GM23338 (cell line): ENCODE results near the gene DOCK1. TPM values are rescaled to one million over a fixed set of nuclear protein-coding genes. Genes with fewer than 3 reads are reported as not detected.

Source experiments
- ATAC-seq: fragments of 200-7000 bp; cut with Tn5 transposase; 3 replicates; pipeline ENCODE4 v1.9.1; 2020
- DNase-seq: peaks from one replicate; pipeline ENCODE4 v3.0.0-alpha.2; 2015; ENCODE audit warnings: low spot score
- H2AFZ ChIP-seq: fragments of 200-600 bp; sonication (generic); 2 replicates; pipeline ENCODE4 v1.8.0; 2016; ENCODE audit warnings: antibody characterized with exemption, mild to moderate bottlenecking, moderate library complexity
- H3F3A ChIP-seq: fragments of 200-600 bp; sonication (generic); replicated peaks from 2 replicates; pipeline ENCODE4 v1.8.0; 2017; ENCODE audit warnings: antibody characterized with exemption, mixed run types, low read depth
- H3K27ac ChIP-seq: fragments of 200-600 bp; sonication (generic); 2 replicates; pipeline ENCODE4 v1.6.1; 2016; ENCODE audit warnings: low read depth
- H3K27me3 ChIP-seq: fragments of 200-600 bp; sonication (generic); 2 replicates; pipeline ENCODE4 v1.8.0; 2016; ENCODE audit warnings: mild to moderate bottlenecking, mixed run types, moderate library complexity; ENCODE audit not compliant: insufficient read depth
- H3K36me3 ChIP-seq: fragments of 200-600 bp; sonication (generic); 2 replicates; pipeline ENCODE4 v1.8.0; 2016; ENCODE audit warnings: mild to moderate bottlenecking; ENCODE audit not compliant: insufficient read depth
- H3K4me1 ChIP-seq: fragments of 200-600 bp; sonication (generic); 2 replicates; pipeline ENCODE4 v1.8.0; 2016; ENCODE audit warnings: mild to moderate bottlenecking, moderate library complexity; ENCODE audit not compliant: insufficient read depth
- H3K4me2 ChIP-seq: fragments of 200-600 bp; sonication (generic); 2 replicates; pipeline ENCODE4 v1.7.1; 2017; ENCODE audit warnings: mixed run types
- H3K4me3 ChIP-seq: fragments of 200-600 bp; sonication (generic); 2 replicates; pipeline ENCODE4 v1.6.1; 2016; ENCODE audit warnings: mixed run types
- H3K79me2 ChIP-seq: fragments of 200-600 bp; sonication (generic); replicated peaks from 2 replicates; pipeline ENCODE4 v1.8.0; 2017; ENCODE audit warnings: mild to moderate bottlenecking; ENCODE audit not compliant: insufficient read depth
- H3K9me2 ChIP-seq: fragments of 200-600 bp; sonication (generic); 2 replicates; pipeline ENCODE4 v1.8.0; 2017; ENCODE audit not compliant: insufficient read depth
- H4K20me1 ChIP-seq: fragments of 200-600 bp; sonication (generic); replicated peaks from 2 replicates; pipeline ENCODE4 v1.8.0; 2017; ENCODE audit warnings: mild to moderate bottlenecking; ENCODE audit not compliant: insufficient read depth
- H3K27ac Mint-ChIP-seq: 2 replicates; pipeline ENCODE4 v1.8.0; 2020; ENCODE audit warnings: inconsistent platforms, mild to moderate bottlenecking, moderate library complexity, mixed read lengths
- H3K27me3 Mint-ChIP-seq: 3 replicates; pipeline ENCODE4 v1.8.0; 2022; ENCODE audit warnings: low read depth, mild to moderate bottlenecking, moderate library complexity, mixed read lengths, inconsistent platforms; ENCODE audit not compliant: insufficient read depth, poor library complexity
- H3K36me3 Mint-ChIP-seq: 3 replicates; pipeline ENCODE4 v1.8.0; 2021; ENCODE audit warnings: low read depth, mild to moderate bottlenecking, inconsistent platforms, moderate library complexity, mixed read lengths
- H3K4me1 Mint-ChIP-seq: 3 replicates; pipeline ENCODE4 v1.8.0; 2020; ENCODE audit warnings: mild to moderate bottlenecking, inconsistent platforms, mixed read lengths
- H3K4me3 Mint-ChIP-seq: 3 replicates; pipeline ENCODE4 v1.8.0; 2021; ENCODE audit warnings: moderate library complexity, mild to moderate bottlenecking, inconsistent platforms, mixed read lengths
- H3K9me3 Mint-ChIP-seq: 3 replicates; pipeline ENCODE4 v1.8.0; 2020; ENCODE audit warnings: moderate library complexity, mild to moderate bottlenecking, inconsistent platforms, mixed read lengths
- CREB1 ChIP-seq: fragments of 250-450 bp; sonication (Bioruptor Pico); IDR thresholded peaks from 2 replicates; pipeline ENCODE4 v1.5.0; 2020; ENCODE audit warnings: low read depth, mild to moderate bottlenecking, moderate library complexity
- CTCF ChIP-seq, 2 experiments: fragments of 200-600 bp in 1 of 2; sonication (generic) in 1 of 2; conservative IDR thresholded peaks; 2 replicates each; pipeline versions ENCODE4 v1.5.1 to v1.6.1; 2016 to 2017; ENCODE audit warnings: antibody characterized with exemption in 2 of 2, low read depth in 2 of 2, mild to moderate bottlenecking in 2 of 2, moderate library complexity in 1 of 2
- ETS1 ChIP-seq: IDR thresholded peaks from 2 replicates; pipeline ENCODE4 v1.6.1; 2016; ENCODE audit warnings: antibody characterized with exemption
- EZH2 ChIP-seq: fragments of 200-600 bp; sonication (generic); IDR thresholded peaks from one replicate; pipeline ENCODE4 v1.8.0; 2017; ENCODE audit warnings: antibody characterized with exemption, mild to moderate bottlenecking, low read depth; ENCODE audit not compliant: unreplicated experiment
- EZH2phosphoT487 ChIP-seq: fragments of 200-600 bp; sonication (generic); IDR thresholded peaks from one replicate; pipeline ENCODE4 v1.8.1; 2018; ENCODE audit warnings: antibody characterized with exemption; ENCODE audit not compliant: unreplicated experiment
- JUNB ChIP-seq: IDR thresholded peaks from one replicate; pipeline ENCODE4 v1.6.1; 2016; ENCODE audit warnings: antibody characterized with exemption; ENCODE audit not compliant: unreplicated experiment
- NANOG ChIP-seq: IDR thresholded peaks from 2 replicates; pipeline ENCODE4 v1.6.1; 2016; ENCODE audit warnings: antibody characterized with exemption, borderline replicate concordance
- POLR2AphosphoS5 ChIP-seq: IDR thresholded peaks from 2 replicates; pipeline ENCODE4 v1.6.1; 2016; ENCODE audit warnings: antibody characterized with exemption, low read depth
- REST ChIP-seq: IDR thresholded peaks from one replicate; pipeline ENCODE4 v1.6.1; 2018; ENCODE audit warnings: antibody characterized with exemption; ENCODE audit not compliant: unreplicated experiment
- STAT1 ChIP-seq: IDR thresholded peaks from one replicate; pipeline ENCODE4 v1.6.1; 2016; ENCODE audit warnings: antibody characterized with exemption; ENCODE audit not compliant: unreplicated experiment
- ZNF114 ChIP-seq: fragments of 250-450 bp; sonication (Bioruptor Pico); IDR thresholded peaks from 2 replicates; pipeline ENCODE4 v1.5.0; 2020; ENCODE audit warnings: mild to moderate bottlenecking, moderate library complexity
- ZNF331 ChIP-seq: fragments of 250-450 bp; sonication (Bioruptor Pico); IDR thresholded peaks from 2 replicates; pipeline ENCODE4 v1.5.0; 2020; ENCODE audit warnings: low read depth, mild to moderate bottlenecking, moderate library complexity
- ZNF462 ChIP-seq: fragments of 250-450 bp; sonication (Bioruptor Pico); IDR thresholded peaks from 2 replicates; pipeline ENCODE4 v1.5.0; 2020; ENCODE audit warnings: mild to moderate bottlenecking, moderate library complexity
- polyA plus RNA-seq: library from polyadenylated mRNA; unstranded; fragments of >200 nt; fragmentation: Nextera tagmentation; extraction: Ambion mirVana; gene quantifications from 2 replicates; pipeline ENCODE4 v1.2.1, GENCODE V29; 2016
- total RNA-seq: library from RNA; depleted of rRNA; stranded (reverse); fragments of >200 nt; shearing (Covaris generic); gene quantifications from 2 replicates; pipeline ENCODE4 v1.2.3, GENCODE V29; 2014

DOCK1 gene
- total and polyA plus RNA-seq, 2 experiments from 2014 or later: 13.2 to 55.3 TPM

- Histone ChIP-seq H2AFZ (no peak overlapping the region), H4K20me1 (no peaks in the 10 kb centered on the region; the same call in 1 of the 2 replicates), H3K4me2 (no peak overlapping the region), H3K4me1 (no peaks in the 10 kb centered on the region), H3K36me3 (no peaks in the 10 kb centered on the region), H3F3A (no peaks in the 10 kb centered on the region), H3K4me3 (no peak overlapping the region), H3K79me2 (no peaks in the 10 kb centered on the region), H3K27me3 (no peaks in the 10 kb centered on the region), H3K9me2 (no peaks in the 10 kb centered on the region; the same call in 1 of the 2 replicates), H3K27ac (no peak overlapping the region)
- no peak overlapping the region for H3K27ac Mint-ChIP-seq
- TF ChIP-seq EZH2phosphoT487 (no peak), EZH2 (no peak), ZNF331 (CRISPR knock-in tag) (no peak), JUNB (no peak), POLR2AphosphoS5 (no peak), CTCF (conservative IDR thresholded peaks at IDR 0.05; ENCODE audit: low read depth in 2 of 2) (no peak), NANOG (no peak), CREB1 (CRISPR knock-in tag) (no peak), ETS1 (no peak), ZNF114 (CRISPR knock-in tag) (no peak), ZNF462 (CRISPR knock-in tag) (no peak), REST (no peak), STAT1 (no peak)
- ATAC-seq: no peak
- H3K4me1 Mint-ChIP-seq: peaks cover 10% of the 10 kb centered on the region
- no peak for DNase-seq
- H3K9me3 Mint-ChIP-seq: no peaks in the 10 kb centered on the region
- no peaks in the 10 kb centered on the region for H3K36me3 Mint-ChIP-seq
- peaks cover 3% of the 10 kb centered on the region for H3K27me3 Mint-ChIP-seq
- H3K4me3 Mint-ChIP-seq: no peak overlapping the region
Observed at GRCh38 chr10:127318396-127318795, 413.2 kb downstream of the DOCK1 start.
